WTC11 (cell line): ENCODE results near the gene IDUA. TPM values are rescaled to one million over a fixed set of nuclear protein-coding genes. Genes with fewer than 3 reads are reported as not detected.

ENCODE experiments used
- ATAC-seq: fragments of 200-7000 bp; cut with Tn5 transposase; 2 replicates; pipeline ENCODE4 v1.10.0; 2021; ENCODE audit warnings: mild to moderate bottlenecking, moderate library complexity
- CTCF ChIA-PET: fragments of 300-600 bp; sonication (Branson Sonifier 250); formaldehyde crosslinking; loops from one replicate; lab custom pipeline; 2021; ENCODE audit warnings: antibody characterized with exemption; lab: Charles Lee
- POLR2A ChIA-PET: fragments of 350-600 bp; sonication (Branson Sonifier 250); formaldehyde crosslinking; loops from one replicate; lab custom pipeline; 2021; ENCODE audit warnings: antibody characterized with exemption; lab: Charles Lee
- DNase-seq: peaks from one replicate; pipeline ENCODE4 v3.0.0; 2021; ENCODE audit warnings: low spot score
- H3K27ac Mint-ChIP-seq: 2 replicates; pipeline ENCODE4 v1.8.0; 2021; ENCODE audit warnings: mixed read lengths
- H3K27me3 Mint-ChIP-seq: 2 replicates; pipeline ENCODE4 v1.8.0; 2021; ENCODE audit warnings: low read depth, mild to moderate bottlenecking, moderate library complexity, mixed read lengths
- H3K36me3 Mint-ChIP-seq: 2 replicates; pipeline ENCODE4 v1.8.0; 2021; ENCODE audit warnings: mixed read lengths
- H3K4me1 Mint-ChIP-seq: 2 replicates; pipeline ENCODE4 v1.8.0; 2022; ENCODE audit warnings: mixed read lengths
- H3K4me3 Mint-ChIP-seq: 2 replicates; pipeline ENCODE4 v1.8.0; 2021; ENCODE audit warnings: mild to moderate bottlenecking, moderate library complexity, mixed read lengths
- H3K9me3 Mint-ChIP-seq: 2 replicates; pipeline ENCODE4 v1.8.0; 2021; ENCODE audit warnings: mixed read lengths
- AR ChIP-seq: fragments of 250-450 bp; sonication (Bioruptor Pico); IDR thresholded peaks from 2 replicates; pipeline ENCODE4 v1.9.0; 2021; ENCODE audit warnings: mild to moderate bottlenecking
- CBFB ChIP-seq: sonication (generic); formaldehyde crosslinking; IDR thresholded peaks from 2 replicates; pipeline ENCODE4 v1.8.1; 2022; ENCODE audit warnings: mild to moderate bottlenecking, low read depth, missing genetic modification reagents
- CDX4 ChIP-seq: fragments of 250-450 bp; sonication (Bioruptor Pico); IDR thresholded peaks from 2 replicates; pipeline ENCODE4 v1.9.0; 2021; ENCODE audit warnings: moderate library complexity, mild to moderate bottlenecking, inconsistent platforms, borderline replicate concordance
- CREM ChIP-seq: sonication (generic); formaldehyde crosslinking; IDR thresholded peaks from 2 replicates; pipeline ENCODE4 v1.8.1; 2022; ENCODE audit warnings: mild to moderate bottlenecking, missing genetic modification reagents, moderate library complexity
- HMGA2 ChIP-seq: fragments of 250-450 bp; sonication (Bioruptor Pico); IDR thresholded peaks from 2 replicates; pipeline ENCODE4 v1.4.0; 2021; ENCODE audit warnings: mild to moderate bottlenecking, moderate library complexity
- IRF2 ChIP-seq: sonication (generic); formaldehyde crosslinking; IDR thresholded peaks from 2 replicates; pipeline ENCODE4 v1.8.0; 2022; ENCODE audit warnings: low read depth, missing genetic modification reagents, borderline replicate concordance
- MLX ChIP-seq: sonication (generic); formaldehyde crosslinking; IDR thresholded peaks from 2 replicates; pipeline ENCODE4 v1.8.1; 2023; ENCODE audit warnings: mild to moderate bottlenecking, missing genetic modification reagents, moderate library complexity
- NFATC4 ChIP-seq: fragments of 250-450 bp; sonication (Bioruptor Pico); IDR thresholded peaks from 2 replicates; pipeline ENCODE4 v1.9.0; 2021; ENCODE audit warnings: mild to moderate bottlenecking
- PRDM15 ChIP-seq: sonication (generic); formaldehyde crosslinking; IDR thresholded peaks from 2 replicates; pipeline ENCODE4 v1.8.0; 2022; ENCODE audit warnings: missing genetic modification reagents
- PRRX2 ChIP-seq: fragments of 250-450 bp; sonication (Bioruptor Pico); IDR thresholded peaks from 2 replicates; pipeline ENCODE4 v1.8.0; 2021; ENCODE audit warnings: mild to moderate bottlenecking
- STAT6 ChIP-seq: sonication (generic); formaldehyde crosslinking; conservative IDR thresholded peaks from 2 replicates; pipeline ENCODE4 v1.8.1; 2023; ENCODE audit warnings: mild to moderate bottlenecking, low read depth, missing genetic modification reagents, moderate library complexity
- USF1 ChIP-seq: sonication (generic); formaldehyde crosslinking; IDR thresholded peaks from 2 replicates; pipeline ENCODE4 v1.8.0; 2022; ENCODE audit warnings: mild to moderate bottlenecking, missing genetic modification reagents
- ZNF219 ChIP-seq: sonication (generic); formaldehyde crosslinking; IDR thresholded peaks from 2 replicates; pipeline ENCODE4 v1.8.0; 2023; ENCODE audit warnings: missing genetic modification reagents, mild to moderate bottlenecking, borderline replicate concordance
- ZNF263 ChIP-seq: sonication (generic); formaldehyde crosslinking; IDR thresholded peaks from 2 replicates; pipeline ENCODE4 v1.8.1; 2022; ENCODE audit warnings: low read depth, mild to moderate bottlenecking, moderate library complexity, missing genetic modification reagents
- ZNF423 ChIP-seq: fragments of 250-450 bp; sonication (Bioruptor Pico); IDR thresholded peaks from 2 replicates; pipeline ENCODE4 v2.1.2; 2022; ENCODE audit warnings: mild to moderate bottlenecking, moderate library complexity
- ZNF512 ChIP-seq: sonication (generic); formaldehyde crosslinking; IDR thresholded peaks from 2 replicates; pipeline ENCODE4 v1.8.1; 2022; ENCODE audit warnings: missing genetic modification reagents, borderline replicate concordance
- total RNA-seq: library from RNA; stranded (reverse); gene quantifications from 3 replicates; pipeline ENCODE4 v1.2.3, GENCODE V29; 2021

IDUA gene
- total RNA-seq, 1 experiment from 2014 or later = 8.7 TPM

- DNase-seq (no peak), ATAC-seq (no peak)
- Mint-ChIP-seq H3K27ac (no peak overlapping the region), H3K4me3 (no peak overlapping the region), H3K9me3 (no peaks in the 10 kb centered on the region), H3K36me3 (no peaks in the 10 kb centered on the region), H3K27me3 (peaks cover 10% of the 10 kb centered on the region), H3K4me1 (0 out of 2 replicates have a peak, but pooled peaks cover 3% of the 10 kb centered on the region)
- CTCF ChIA-PET = interaction anchor here (0.7 kb wide), 1 partner anchor 48 kb away, joined by 4 read pairs; no protein-coding TSS in a partner anchor
- POLR2A ChIA-PET = no interaction called here
- no peak for TF ChIP-seq PRDM15 (CRISPR knock-in tag)
- TF ChIP-seq MLX (CRISPR knock-in tag) = no peak
- no peak for TF ChIP-seq CBFB (CRISPR knock-in tag)
- TF ChIP-seq CDX4 (CRISPR knock-in tag) = no peak
- TF ChIP-seq ZNF512 (CRISPR knock-in tag) = no peak
- TF ChIP-seq ZNF423 (CRISPR knock-in tag) = no peak
- TF ChIP-seq CREM (CRISPR knock-in tag) = no peak
- TF ChIP-seq IRF2 (CRISPR knock-in tag) = no peak
- TF ChIP-seq USF1 = no peak
- no peak for TF ChIP-seq NFATC4
- TF ChIP-seq STAT6 (CRISPR knock-in tag) = no peak
- TF ChIP-seq ZNF219 = no peak
- TF ChIP-seq HMGA2 (CRISPR knock-in tag) = no peak
- TF ChIP-seq AR (CRISPR knock-in tag) = no peak
- no peak for TF ChIP-seq ZNF263
- TF ChIP-seq PRRX2 (CRISPR knock-in tag) = no peak
Observed at GRCh38 chr4:1044469-1045192, 57.8 kb downstream of the IDUA start.
